ENCODE data around the gene DMBX1. TPM values are rescaled to one million over a fixed set of nuclear protein-coding genes. Genes with fewer than 3 reads are reported as not detected.
A peak's percentile ranks its signal among the peaks of the same experiment; 100 is the strongest.

Gene DMBX1
- total and polyA plus RNA-seq, 2 of the 13 experiments (the other 11 are each of a cell fraction or from before 2014, with no cell fraction given): not detected

GRCh38 chr1:46480959-46481646 lies 8.5 kb upstream of the DMBX1 start:
- 1% methylated on average over 7 of the region's 7 CpGs for WGBS (ENCODE audit: low lambda C conversion rate)
- H3K79me2 ChIP-seq (ENCODE audit: insufficient read depth, low read length): no peaks in the 10 kb centered on the region
- no peak for TF ChIP-seq ZNF749 (CRISPR knock-in tag; IDR thresholded peaks at IDR 0.05; ENCODE audit: borderline replicate concordance)
- TF ChIP-seq, protein P1, sequence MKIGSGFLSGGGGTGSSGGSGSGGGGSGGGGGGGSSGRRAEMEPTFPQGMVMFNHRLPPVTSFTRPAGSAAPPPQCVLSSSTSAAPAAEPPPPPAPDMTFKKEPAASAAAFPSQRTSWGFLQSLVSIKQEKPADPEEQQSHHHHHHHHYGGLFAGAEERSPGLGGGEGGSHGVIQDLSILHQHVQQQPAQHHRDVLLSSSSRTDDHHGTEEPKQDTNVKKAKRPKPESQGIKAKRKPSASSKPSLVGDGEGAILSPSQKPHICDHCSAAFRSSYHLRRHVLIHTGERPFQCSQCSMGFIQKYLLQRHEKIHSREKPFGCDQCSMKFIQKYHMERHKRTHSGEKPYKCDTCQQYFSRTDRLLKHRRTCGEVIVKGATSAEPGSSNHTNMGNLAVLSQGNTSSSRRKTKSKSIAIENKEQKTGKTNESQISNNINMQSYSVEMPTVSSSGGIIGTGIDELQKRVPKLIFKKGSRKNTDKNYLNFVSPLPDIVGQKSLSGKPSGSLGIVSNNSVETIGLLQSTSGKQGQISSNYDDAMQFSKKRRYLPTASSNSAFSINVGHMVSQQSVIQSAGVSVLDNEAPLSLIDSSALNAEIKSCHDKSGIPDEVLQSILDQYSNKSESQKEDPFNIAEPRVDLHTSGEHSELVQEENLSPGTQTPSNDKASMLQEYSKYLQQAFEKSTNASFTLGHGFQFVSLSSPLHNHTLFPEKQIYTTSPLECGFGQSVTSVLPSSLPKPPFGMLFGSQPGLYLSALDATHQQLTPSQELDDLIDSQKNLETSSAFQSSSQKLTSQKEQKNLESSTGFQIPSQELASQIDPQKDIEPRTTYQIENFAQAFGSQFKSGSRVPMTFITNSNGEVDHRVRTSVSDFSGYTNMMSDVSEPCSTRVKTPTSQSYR (CRISPR knock-in tag; IDR thresholded peaks at IDR 0.05; ENCODE audit: borderline replicate concordance): 0 out of 2 replicates have a peak, but pooled peaks have one; percentile 38
- peak; percentile 74 for TF ChIP-seq CEBPG (CRISPR knock-in tag; IDR thresholded peaks at IDR 0.05)
- peak; percentile 41; the same call in 1 of the 2 replicates for TF ChIP-seq BCL6 (CRISPR knock-in tag; IDR thresholded peaks at IDR 0.05)
- TF ChIP-seq CEBPB (IDR thresholded peaks at IDR 0.05; ENCODE audit: borderline replicate concordance, low read depth, low read length): peak; percentile 94
- no peak for TF ChIP-seq MBD4 (IDR thresholded peaks at IDR 0.05; ENCODE audit: borderline replicate concordance, low read length)
- FAIRE-seq: no peak
- peaks cover 7 to 42% of the 10 kb centered on the region in 2 experiments; a peak in 4 of 5 replicates for H3K27me3 ChIP-seq (ENCODE audit: control insufficient read depth in 1 of 2, insufficient read depth in 2 of 2, low read length in 2 of 2)
- H4K20me1 ChIP-seq (ENCODE audit: insufficient read depth, low read length): no peaks in the 10 kb centered on the region
- no peak overlapping the region for H3K27ac ChIP-seq (ENCODE audit: extremely low read length, insufficient read depth, low read length)
- POLR2A ChIA-PET: no interaction called here
- H3K4me3 ChIP-seq (replicated peaks in 1 of 3; ENCODE audit: insufficient read depth in 1 of 3, low read depth in 2 of 3, low read length in 3 of 3): no peak overlapping the region
- DNase-seq (ENCODE audit: low spot score): no peak
- in situ Hi-C loops (cut with HindIII; ENCODE audit: extremely low pct_ligation_motif_present, low pct_unique_long_range_greater_than_20kb) (no loop called here), intact Hi-C loops (cut with micrococcal nuclease; ENCODE audit: unreplicated experiment) (no loop called here)
- no peak overlapping the region for H3K4me2 ChIP-seq (ENCODE audit: low read depth, low read length)
- ATAC-seq: no peak
- peaks cover 27% of the 10 kb centered on the region; the same call in 1 of the 2 replicates for H3K4me1 ChIP-seq (ENCODE audit: insufficient read depth, low read length)
- no peak overlapping the region for H2AFZ ChIP-seq (ENCODE audit: low read length)
- no peak overlapping the region for H3K9ac ChIP-seq (ENCODE audit: insufficient read depth, low read depth, low read length)
- H3K36me3 ChIP-seq (replicated peaks in 1 of 2; ENCODE audit: control insufficient read depth in 1 of 2, insufficient read depth in 2 of 2, low read length in 2 of 2): no peaks in the 10 kb centered on the region
- CTCF ChIA-PET (ENCODE audit: low intra/inter-chr PET ratio, low total read pairs): interaction anchor here (0.7 kb wide), 1 partner anchor 46 kb away, joined by 3 read pairs; no protein-coding TSS in a partner anchor
- BruUV-seq (replicated peaks): no TSS peak
- no peaks in the 10 kb centered on the region for H3K9me3 ChIP-seq (ENCODE audit: low read length)
